Measurements from ENCODE around the gene CDC42BPB. TPM values are rescaled to one million over a fixed set of nuclear protein-coding genes. Genes with fewer than 3 reads are reported as not detected.

Gene CDC42BPB
- total and polyA plus RNA-seq, 2 of the 4 experiments (the other 2 are of a cell fraction), result 49.1 to 81.4 TPM

- Histone ChIP-seq H3K36me3 (ENCODE audit: control insufficient read depth, insufficient read depth, low read length) (peaks cover 77% of the 10 kb centered on the region), H4K5ac (ENCODE audit: low read depth, low read length) (no peak overlapping the region), H3K18ac (ENCODE audit: low read depth, low read length) (no peak overlapping the region), H3K4me3 (ENCODE audit: insufficient read depth, low read depth, low read length) (no peak overlapping the region), H3K23ac (ENCODE audit: low read depth, low read length) (no peak overlapping the region), H3K4me2 (ENCODE audit: low read depth, low read length) (no peak overlapping the region), H2BK15ac (ENCODE audit: low read depth, low read length) (no peak overlapping the region), H3K14ac (replicated peaks; ENCODE audit: low read depth, low read length) (no peak overlapping the region), H3K56ac (ENCODE audit: extremely low read depth, insufficient read depth, low read length) (no peak overlapping the region), H3K9me3 (ENCODE audit: control insufficient read depth, insufficient read depth, low read length) (no peaks in the 10 kb centered on the region), H2AFZ (replicated peaks; ENCODE audit: low read length, poor library complexity) (no peak overlapping the region), H4K91ac (ENCODE audit: insufficient read depth, low read depth, low read length) (no peak overlapping the region), H2BK120ac (ENCODE audit: low read depth, low read length) (no peak overlapping the region), H3K27me3 (ENCODE audit: control insufficient read depth, insufficient read depth, low read length) (no peaks in the 10 kb centered on the region), H3K4ac (ENCODE audit: low read depth, low read length) (no peak overlapping the region), H4K8ac (ENCODE audit: low read depth in 2 of 2, low read length in 2 of 2) (no peak overlapping the region; a peak in 1 of 4 replicates), H2AK5ac (ENCODE audit: low read depth, low read length) (no peak overlapping the region), H3K9ac (ENCODE audit: low read depth, low read length) (no peak overlapping the region), H3K79me1 (ENCODE audit: low read depth in 1 of 2, low read length in 2 of 2) (peaks cover 10 to 18% of the 10 kb centered on the region in 2 experiments; a peak in 2 of 4 replicates), H2AK9ac (replicated peaks; ENCODE audit: low read depth, low read length, poor library complexity) (no peak overlapping the region), H2BK5ac (ENCODE audit: low read depth, low read length, poor library complexity, severe bottlenecking) (no peak overlapping the region), H3K4me1 (ENCODE audit: control insufficient read depth, insufficient read depth, low read length) (no peaks in the 10 kb centered on the region), H4K20me1 (ENCODE audit: insufficient read depth, low read length) (peaks cover 3% of the 10 kb centered on the region; the same call in 1 of the 2 replicates), H3K27ac (ENCODE audit: insufficient read depth, low read length) (no peak overlapping the region), H2BK20ac (ENCODE audit: low read depth, low read length) (no peak overlapping the region), H3K9me1 (ENCODE audit: insufficient read depth, low read length) (no peaks in the 10 kb centered on the region; the same call in 1 of the 2 replicates)
- DNase-seq, result no peak
- ChIA-PET CTCF (no interaction called here), POLR2A (ENCODE audit: unreplicated experiment) (no interaction called here)
- ATAC-seq (ENCODE audit: low read depth), result no peak
- BruUV-seq (replicated peaks), result no TSS peak
- WGBS, 2 experiments (ENCODE audit: extremely low coverage in 2 of 2, insufficient read length in 1 of 2), result 98% methylated on average over 10 of the region's 21 CpGs; no CpG with 5 or more reads in 1 of the 2 experiments
- TF ChIP-seq RCOR1 (IDR thresholded peaks at IDR 0.05; ENCODE audit: insufficient replicate concordance, low read length), result no peak
- in situ Hi-C loops (cut with MboI; ENCODE audit: low sequenced_read_pairs) (no loop called here), dilution Hi-C loops (cut with HindIII; ENCODE audit: low sequenced_read_pairs, unreplicated experiment) (no loop called here), intact Hi-C loops (cut with micrococcal nuclease) (no loop called here)
Observed at GRCh38 chr14:102966681-102967505, 90.5 kb downstream of the CDC42BPB start.
